BJ (cell line): Measurements from ENCODE around the gene KCNAB1. TPM values are rescaled to one million over a fixed set of nuclear protein-coding genes. Genes with fewer than 3 reads are reported as not detected.
"Not testable (repeated sequence)": the region's sequence is repeated elsewhere in the genome, so short reads cannot be mapped to it uniquely, and the experiment has no call there.

Experiments used
- CTCF ChIA-PET: fragments of 350-600 bp; formaldehyde crosslinking; extraction: SDS; loops from one replicate; lab custom pipeline; 2021; ENCODE audit warnings: antibody characterized with exemption, inconsistent platforms; lab: Yijun Ruan, JAX
- POLR2A ChIA-PET: fragments of 300-600 bp; sonication (Branson Sonifier 250); formaldehyde crosslinking; extraction: SDS; loops from one replicate; lab custom pipeline; 2021; ENCODE audit warnings: antibody characterized with exemption; lab: Charles Lee
- DNase-seq: peaks from one replicate; pipeline ENCODE4 v3.0.0-alpha.2; 2011; ENCODE audit warnings: low read depth
- H3K27me3 ChIP-seq: 2 replicates; pipeline ENCODE4 v1.6.0; 2011; ENCODE audit warnings: low read length; ENCODE audit not compliant: control insufficient read depth, insufficient read depth
- H3K36me3 ChIP-seq: 2 replicates; pipeline ENCODE4 v1.5.1; 2011; ENCODE audit warnings: low read length; ENCODE audit not compliant: control insufficient read depth, insufficient read depth
- H3K4me3 ChIP-seq: 2 replicates; pipeline ENCODE4 v1.5.1; 2011; ENCODE audit warnings: low read depth, mild to moderate bottlenecking, control low read depth, low read length
- polyA plus RNA-seq: library from polyadenylated mRNA; depleted of rRNA; stranded (reverse); fragments of >200 nt; gene quantifications from 2 replicates; pipeline ENCODE4 v1.2.3, GENCODE V29; 2011
- TF ChIP-seq, protein P1 (sequence below): IDR thresholded peaks from 2 replicates; pipeline ENCODE4 v1.5.1; 2011; ENCODE audit warnings: low read depth, mild to moderate bottlenecking, control low read depth, inconsistent platforms, low read length, moderate library complexity; ENCODE audit not compliant: insufficient read depth

Gene KCNAB1
- polyA plus RNA-seq, 1 experiment = not detected

GRCh38 chr3:156554515-156554841, 434.1 kb downstream of the KCNAB1 start:
- TF ChIP-seq, protein P1, sequence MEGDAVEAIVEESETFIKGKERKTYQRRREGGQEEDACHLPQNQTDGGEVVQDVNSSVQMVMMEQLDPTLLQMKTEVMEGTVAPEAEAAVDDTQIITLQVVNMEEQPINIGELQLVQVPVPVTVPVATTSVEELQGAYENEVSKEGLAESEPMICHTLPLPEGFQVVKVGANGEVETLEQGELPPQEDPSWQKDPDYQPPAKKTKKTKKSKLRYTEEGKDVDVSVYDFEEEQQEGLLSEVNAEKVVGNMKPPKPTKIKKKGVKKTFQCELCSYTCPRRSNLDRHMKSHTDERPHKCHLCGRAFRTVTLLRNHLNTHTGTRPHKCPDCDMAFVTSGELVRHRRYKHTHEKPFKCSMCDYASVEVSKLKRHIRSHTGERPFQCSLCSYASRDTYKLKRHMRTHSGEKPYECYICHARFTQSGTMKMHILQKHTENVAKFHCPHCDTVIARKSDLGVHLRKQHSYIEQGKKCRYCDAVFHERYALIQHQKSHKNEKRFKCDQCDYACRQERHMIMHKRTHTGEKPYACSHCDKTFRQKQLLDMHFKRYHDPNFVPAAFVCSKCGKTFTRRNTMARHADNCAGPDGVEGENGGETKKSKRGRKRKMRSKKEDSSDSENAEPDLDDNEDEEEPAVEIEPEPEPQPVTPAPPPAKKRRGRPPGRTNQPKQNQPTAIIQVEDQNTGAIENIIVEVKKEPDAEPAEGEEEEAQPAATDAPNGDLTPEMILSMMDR = no peak
- ChIA-PET CTCF (interaction anchor here (0.7 to 1.9 kb wide), 7 partner anchors 12 to 528 kb away, joined by 3 to 9 read pairs (median 3); partner anchors contain the start of gene TIPARP), POLR2A (interaction anchor here (0.6 to 0.7 kb wide), 2 partner anchors 51 to 1555 kb away, joined by 3 to 4 read pairs; partner anchors contain the start of gene RSRC1)
- Histone ChIP-seq H3K27me3 (no peaks in the 10 kb centered on the region), H3K4me3 (peak overlapping the region; percentile 80), H3K36me3 (peaks cover 1% of the 10 kb centered on the region; the same call in 1 of the 2 replicates)
- no peak for DNase-seq

GRCh38 chr3:156554842-156555687, 434.7 kb downstream of the KCNAB1 start, which contains the start of gene SSR3:
TSS of gene SSR3 (minus strand) at chr3:156555117. CDS start at chr3:156555089, 28 bp downstream.
- CTCF ChIA-PET = interaction anchor here (0.6 to 1.9 kb wide), 10 partner anchors 12 to 582 kb away, joined by 3 to 9 read pairs (median 3); partner anchors contain the start of gene TIPARP
- Histone ChIP-seq H3K27me3 (no peaks in the 10 kb centered on the region), H3K4me3 (peak within 1 kb of the TSS; percentile 80), H3K36me3 (peaks cover 1% of the 10 kb centered on the region; the same call in 1 of the 2 replicates)
- POLR2A ChIA-PET = interaction anchor here (0.6 to 0.7 kb wide), 3 partner anchors 11 to 50 kb away, joined by 3 read pairs; no protein-coding TSS in a partner anchor
- TF ChIP-seq, protein P1 = no peak
- peak; percentile 95 for DNase-seq

- CTCF ChIA-PET = no interaction called here
- TF ChIP-seq, protein P1 = no peak
- Histone ChIP-seq H3K36me3 (no peaks in the 10 kb centered on the region), H3K4me3 (no peak overlapping the region), H3K27me3 (no peaks in the 10 kb centered on the region)
- POLR2A ChIA-PET = no interaction called here
- DNase-seq = no peak
These were observed 438.0 kb downstream of the KCNAB1 start for GRCh38 chr3:156558389-156558788.

DNA sequence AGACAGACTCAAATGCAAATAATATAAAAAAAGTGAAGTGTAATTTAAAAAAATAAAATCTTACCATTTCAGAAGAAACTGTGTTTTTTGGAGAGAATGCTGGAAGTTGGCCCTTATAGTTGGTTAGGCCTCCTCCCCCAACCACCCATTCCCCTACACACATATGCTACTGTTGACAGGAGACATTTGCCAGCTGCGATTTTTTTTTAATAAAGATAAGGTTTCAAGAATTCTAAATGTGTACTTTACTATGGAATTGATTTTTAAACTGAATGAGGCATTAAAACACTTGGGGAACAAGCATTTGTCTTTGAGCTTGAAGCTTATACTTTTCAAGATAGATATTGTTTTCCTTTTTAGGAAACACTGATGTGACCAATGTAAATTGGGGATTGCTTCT, 438.9 kb downstream of the KCNAB1 start:
- Histone ChIP-seq H3K4me3 (no peak overlapping the region), H3K27me3 (no peaks in the 10 kb centered on the region), H3K36me3 (no peaks in the 10 kb centered on the region)
- CTCF ChIA-PET = no interaction called here
- TF ChIP-seq, protein P1 = no peak
- POLR2A ChIA-PET = no interaction called here
- no peak for DNase-seq

- H3K36me3 ChIP-seq = no peaks in the 10 kb centered on the region
- TF ChIP-seq, protein P1 = no peak
- CTCF ChIA-PET = interaction anchor here (0.6 kb wide), 1 partner anchor 39 kb away, joined by 3 read pairs; no protein-coding TSS in a partner anchor
- DNase-seq = no peak
- POLR2A ChIA-PET = no interaction called here
- H3K4me3 ChIP-seq = no peak overlapping the region
- H3K27me3 ChIP-seq = no peaks in the 10 kb centered on the region
These were observed 441.2 kb downstream of the KCNAB1 start for GRCh38 chr3:156561533-156561932.

DNA sequence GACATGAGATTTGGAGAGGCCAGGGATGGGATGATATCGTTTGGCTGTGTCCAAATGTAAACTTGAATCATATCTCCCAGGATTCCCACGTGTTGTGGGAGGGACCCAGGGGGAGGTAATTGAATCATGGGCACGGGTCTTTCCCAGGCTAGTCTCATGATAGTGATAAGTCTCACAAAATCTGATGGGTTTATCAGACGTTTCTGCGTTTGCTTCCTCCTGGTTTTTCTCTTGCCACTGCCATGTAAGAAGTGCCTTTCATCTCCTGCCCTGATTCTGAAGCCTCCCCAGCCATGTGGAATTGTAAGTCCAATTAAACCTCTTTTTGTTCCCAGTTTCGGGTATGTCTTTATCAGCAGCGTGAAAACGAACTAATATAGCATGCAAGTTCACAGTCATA, 442.1 kb downstream of the KCNAB1 start:
- H3K36me3 ChIP-seq, H3K27me3 ChIP-seq, DNase-seq, POLR2A ChIA-PET, CTCF ChIA-PET, H3K4me3 ChIP-seq: not testable (repeated sequence)
